HT-29 (cell line): ENCODE measurements around the gene MRC1. TPM values are rescaled to one million over a fixed set of nuclear protein-coding genes. Genes with fewer than 3 reads are reported as not detected.
"Not testable (repeated sequence)": the region's sequence is repeated elsewhere in the genome, so short reads cannot be mapped to it uniquely, and the experiment has no call there.

Experiments
- DNase-seq: peaks from one replicate; pipeline ENCODE4 v3.0.0-alpha.2; 2015; ENCODE audit warnings: low spot score
- total RNA-seq: library from RNA; depleted of rRNA; stranded (reverse); fragments of >200 nt; shearing (Covaris generic); gene quantifications from 2 replicates; pipeline ENCODE4 v1.2.3, GENCODE V29; 2014

Gene MRC1
- total RNA-seq, 1 experiment from 2014 or later, result not detected

DNA sequence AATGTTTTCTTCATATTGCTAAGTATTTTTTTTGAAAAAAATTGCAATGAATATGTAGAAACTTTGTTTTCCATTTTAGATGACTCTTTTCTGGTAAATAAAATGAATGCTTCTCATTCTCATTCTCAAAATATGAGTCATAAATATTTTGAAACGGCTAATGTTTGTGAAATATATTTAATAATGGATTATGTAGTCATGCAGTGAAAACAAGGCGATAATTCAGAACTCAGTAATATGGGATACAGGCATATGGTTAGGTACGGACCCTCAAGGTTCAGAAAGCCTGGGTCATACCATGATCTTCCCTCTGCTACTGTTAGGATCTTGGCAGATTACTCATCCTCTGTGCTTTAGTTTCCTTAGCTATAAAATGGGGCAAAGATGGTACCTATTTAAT lies 96.3 kb downstream of the MRC1 start:
- no peak for DNase-seq

GRCh38 chr10:17906002-17906401 lies 96.9 kb downstream of the MRC1 start:
- DNase-seq, result no peak

DNA sequence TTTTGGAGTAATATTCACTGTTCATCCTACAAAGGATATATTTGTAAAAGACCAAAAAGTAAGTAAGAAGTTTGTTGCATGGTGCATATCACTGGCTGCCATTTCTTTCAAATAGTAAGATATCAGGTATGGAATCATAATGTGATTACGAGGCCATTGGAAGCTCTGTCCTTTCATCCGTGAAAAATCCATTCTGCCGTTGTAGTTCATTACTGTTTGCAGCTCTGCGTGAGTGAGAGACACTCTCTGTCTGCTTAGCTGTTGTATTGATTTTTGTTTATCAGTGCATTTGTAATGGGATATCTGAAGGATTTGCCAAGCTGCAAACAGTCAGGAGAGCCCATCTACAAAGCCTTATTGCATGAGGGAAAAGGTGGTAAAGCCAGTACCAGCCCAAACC lies 98.5 kb downstream of the MRC1 start:
- DNase-seq, result no peak

DNA sequence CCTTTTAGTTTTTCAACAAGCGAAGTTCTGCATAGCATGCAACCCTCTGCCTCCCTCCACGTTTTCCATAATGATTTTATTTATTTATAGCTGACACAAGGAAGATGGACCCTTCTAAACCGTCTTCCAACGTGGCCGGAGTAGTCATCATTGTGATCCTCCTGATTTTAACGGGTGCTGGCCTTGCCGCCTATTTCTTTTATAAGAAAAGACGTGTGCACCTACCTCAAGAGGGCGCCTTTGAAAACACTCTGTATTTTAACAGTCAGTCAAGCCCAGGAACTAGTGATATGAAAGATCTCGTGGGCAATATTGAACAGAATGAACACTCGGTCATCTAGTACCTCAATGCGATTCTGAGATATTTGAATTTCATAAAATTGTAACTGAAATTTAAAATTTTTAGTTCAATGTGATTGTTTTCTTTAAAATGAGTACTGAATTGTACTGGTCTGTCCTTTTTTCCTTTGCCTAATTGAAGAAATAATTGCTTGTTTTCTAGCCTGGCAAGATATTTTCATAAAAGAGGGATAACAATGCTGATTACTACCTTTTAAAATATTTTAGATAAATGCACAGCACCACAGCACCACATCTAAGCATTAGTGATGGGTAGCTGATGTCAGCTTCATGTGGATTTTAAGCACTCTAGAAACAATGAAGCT lies 101.1 kb downstream of the MRC1 start:
- DNase-seq, result peak; percentile 53

DNA sequence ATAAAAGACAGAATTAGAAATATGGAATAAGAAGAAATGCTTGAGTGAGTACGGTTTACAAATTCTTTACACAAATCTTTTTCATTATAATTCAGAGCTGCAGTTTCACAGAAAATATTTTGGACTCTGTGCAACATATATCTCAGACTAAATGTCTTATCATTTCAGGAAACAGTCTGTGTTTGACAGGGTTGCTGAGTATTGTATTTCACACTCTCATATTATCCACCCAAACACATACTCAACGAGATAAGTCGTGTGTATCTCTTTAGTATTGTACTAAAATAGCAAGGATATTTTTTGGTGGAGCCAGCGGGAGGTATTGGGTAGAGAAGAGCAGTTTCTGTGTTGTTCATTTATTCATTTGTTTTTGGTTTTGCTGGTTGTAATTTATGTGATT lies 103.6 kb downstream of the MRC1 start:
- no peak for DNase-seq

DNA sequence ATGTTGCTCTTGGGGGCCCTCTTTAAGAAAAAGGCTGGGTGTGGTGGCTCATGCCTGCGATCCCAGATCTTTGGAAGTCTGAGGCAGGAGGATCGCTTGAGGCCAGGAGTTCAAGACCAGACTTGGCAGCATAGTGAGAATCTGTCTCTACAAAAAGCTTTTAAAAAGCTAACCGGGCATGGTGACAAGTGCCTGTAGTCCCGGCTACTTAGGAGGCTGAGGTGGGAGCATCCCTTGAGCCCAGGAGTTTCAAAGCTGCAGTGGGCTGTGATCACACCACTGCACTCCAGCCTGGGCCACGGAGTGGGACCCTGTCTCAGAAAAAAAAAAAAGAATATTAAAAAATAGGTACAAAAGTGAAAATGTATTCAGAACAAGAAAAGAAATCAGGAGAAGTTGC lies 104.5 kb downstream of the MRC1 start:
- no peak for DNase-seq

- no peak for DNase-seq
Measured at GRCh38 chr10:17914169-17915045, 105.3 kb downstream of the MRC1 start.

DNA sequence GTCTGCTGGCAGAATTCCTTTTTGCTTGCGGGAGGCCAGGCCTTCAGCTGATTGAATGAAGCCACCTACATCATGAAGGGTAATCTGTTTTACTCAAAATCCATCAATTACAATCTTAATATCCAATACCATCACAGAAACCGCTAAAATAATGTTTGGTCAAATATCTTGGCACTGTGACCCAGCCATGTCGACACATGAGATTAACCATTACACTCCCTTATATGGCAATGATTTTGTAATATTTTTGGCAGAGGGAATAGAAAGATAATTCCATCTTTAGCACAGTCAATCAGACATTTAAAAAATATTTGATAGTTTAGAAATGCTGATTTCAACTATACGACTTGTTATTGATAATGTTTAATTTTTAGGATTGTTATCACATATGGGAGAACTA lies 106.0 kb downstream of the MRC1 start:
- DNase-seq, result no peak

- DNase-seq, result no peak
Measured at GRCh38 chr10:17918187-17918903, 109.2 kb downstream of the MRC1 start.

GRCh38 chr10:17921378-17921777 lies 112.2 kb downstream of the MRC1 start:
- DNase-seq, result no peak

DNA sequence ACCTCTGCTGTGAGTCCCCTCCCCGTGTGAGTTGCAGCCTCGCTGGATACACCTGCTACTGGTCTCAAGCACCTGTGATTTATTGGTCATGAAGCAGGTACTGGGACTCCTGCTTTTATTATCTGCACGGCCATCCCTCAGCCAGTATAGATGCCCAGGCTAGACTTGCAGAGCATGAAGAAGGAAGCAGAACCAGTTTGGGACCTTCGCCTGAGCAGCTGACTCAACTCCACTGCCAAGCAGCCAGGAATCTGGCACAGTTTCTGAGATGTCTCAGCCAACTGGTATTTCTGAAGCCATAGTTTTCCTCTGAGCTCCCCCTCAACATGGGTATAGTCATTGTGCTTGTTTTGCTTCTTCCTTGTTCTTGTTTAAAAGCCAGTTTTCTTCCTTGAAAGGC lies 114.6 kb downstream of the MRC1 start:
- DNase-seq, result no peak

GRCh38 chr10:17943033-17943745 lies 134.0 kb downstream of the MRC1 start:
- no peak for DNase-seq

DNA sequence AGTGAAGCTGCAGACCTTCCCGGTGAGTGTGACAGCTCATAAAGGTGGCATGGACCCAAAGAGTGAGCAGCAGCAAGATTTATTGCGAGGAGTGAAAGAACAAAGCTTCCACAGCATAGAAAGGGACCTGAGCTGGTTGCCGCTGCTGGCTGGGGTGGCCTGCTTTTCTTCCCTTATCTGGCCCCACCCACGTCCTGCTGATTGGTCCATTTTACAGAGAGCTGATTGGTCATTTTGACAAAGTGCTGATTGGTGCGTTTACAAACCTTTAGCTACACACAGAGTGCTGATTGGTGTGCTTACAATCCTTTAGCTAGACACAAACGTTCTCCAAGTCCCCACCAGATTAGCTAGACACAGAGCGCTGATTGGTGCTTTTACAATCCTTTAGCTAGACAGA lies 141.1 kb downstream of the MRC1 start:
- not testable (repeated sequence) for DNase-seq

- no peak for DNase-seq
Measured at GRCh38 chr10:17950726-17951125, 141.6 kb downstream of the MRC1 start.

- no peak for DNase-seq
Measured at GRCh38 chr10:17951868-17952371, 142.8 kb downstream of the MRC1 start, which contains the start of gene SLC39A12. Gene SLC39A12, plus strand, starts transcription at chr10:17951918. Its CDS starts 1,359 bp downstream, at chr10:17953277.

DNA sequence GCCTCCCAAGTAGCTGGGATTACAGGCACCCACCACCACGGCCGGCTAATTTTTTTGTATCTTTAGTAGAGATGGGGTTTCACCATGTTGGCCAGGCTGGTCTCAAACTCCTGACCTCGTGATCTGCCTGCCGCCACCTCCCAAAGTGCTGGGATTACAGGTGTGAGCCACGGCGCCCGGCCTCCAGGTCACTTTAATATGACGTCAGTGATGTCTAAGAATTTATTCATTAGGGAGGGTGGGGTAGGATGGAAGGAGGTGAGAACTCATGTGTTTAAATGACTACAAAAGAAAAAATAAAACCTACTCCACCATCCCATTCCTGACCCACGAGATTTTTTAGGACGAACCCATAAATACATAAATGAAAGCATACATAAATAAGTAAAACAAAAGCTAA lies 145.2 kb downstream of the MRC1 start:
- DNase-seq, result not testable (repeated sequence)

DNA sequence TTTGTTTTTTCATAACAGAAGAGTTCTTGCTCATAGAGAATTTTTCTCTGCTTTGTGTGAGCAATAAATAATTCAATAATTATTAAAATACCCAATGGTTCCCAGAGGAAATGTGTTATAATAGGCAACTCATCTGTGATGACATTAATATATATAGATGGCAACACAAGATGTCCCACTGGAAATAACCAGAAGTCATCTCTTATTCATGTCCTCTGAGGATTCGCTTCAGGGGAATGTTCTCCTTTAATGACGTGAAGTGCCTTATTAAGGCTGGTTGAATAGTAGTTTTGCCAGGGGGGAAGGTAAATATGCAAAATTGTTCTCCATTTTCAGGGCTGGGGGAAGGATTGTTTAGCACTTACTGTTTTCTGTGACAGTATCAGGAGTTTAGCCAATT lies 145.7 kb downstream of the MRC1 start:
- DNase-seq, result no peak

- DNase-seq, result no peak
Measured at GRCh38 chr10:17958049-17958448, 148.9 kb downstream of the MRC1 start.

DNA sequence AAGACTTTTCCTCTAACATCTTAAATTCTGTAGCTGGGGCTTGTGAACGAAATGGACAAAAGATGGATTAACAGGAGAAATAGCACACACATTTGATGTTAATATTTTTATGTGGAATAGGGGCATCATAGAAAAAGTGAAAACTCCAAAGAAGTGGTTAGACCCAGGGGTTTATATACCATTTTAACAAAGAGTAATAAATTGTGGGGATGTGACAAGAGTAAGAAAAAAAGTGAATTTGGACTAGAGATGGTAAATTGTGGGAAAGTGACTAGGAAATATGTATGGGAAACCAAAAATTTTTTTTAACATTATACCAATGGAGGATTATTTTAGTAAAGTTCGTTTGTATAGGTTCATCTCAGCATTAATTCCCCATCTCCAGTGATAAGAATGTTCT lies 150.7 kb downstream of the MRC1 start:
- no peak for DNase-seq
